Sigmoid colon (tissue), 4 donors: ENCODE measurements around the gene CFDP1.

Experiments used
- EP300 ChIP-seq, 4 donors: sonication (generic); formaldehyde crosslinking; IDR thresholded peaks; one replicate each; pipeline ENCODE4 v1.6.1; 2017; ENCODE audit warnings: antibody characterized with exemption in 4 of 4
- POLR2A ChIP-seq, 2 donors: fragments of 450-650 bp; IDR thresholded peaks; one replicate each; pipeline ENCODE4 v1.6.1; 2016; ENCODE audit warnings: antibody characterized with exemption in 2 of 2, mild to moderate bottlenecking in 2 of 2, moderate library complexity in 2 of 2
- POLR2AphosphoS5 ChIP-seq, 4 donors: sonication (generic); formaldehyde crosslinking; IDR thresholded peaks; one replicate each; pipeline ENCODE4 v1.6.1; 2017; ENCODE audit warnings: antibody characterized with exemption in 4 of 4
- TF ChIP-seq, protein P1 (sequence below), 4 experiments: fragments of 450-650 bp in 3 of 4; fragments of 200-600 bp in 1 of 4; IDR thresholded peaks; one replicate each; pipeline ENCODE4 v1.5.1; 2016 to 2019; ENCODE audit warnings: antibody characterized with exemption in 4 of 4, mild to moderate bottlenecking in 3 of 4, moderate library complexity in 2 of 4

DNA sequence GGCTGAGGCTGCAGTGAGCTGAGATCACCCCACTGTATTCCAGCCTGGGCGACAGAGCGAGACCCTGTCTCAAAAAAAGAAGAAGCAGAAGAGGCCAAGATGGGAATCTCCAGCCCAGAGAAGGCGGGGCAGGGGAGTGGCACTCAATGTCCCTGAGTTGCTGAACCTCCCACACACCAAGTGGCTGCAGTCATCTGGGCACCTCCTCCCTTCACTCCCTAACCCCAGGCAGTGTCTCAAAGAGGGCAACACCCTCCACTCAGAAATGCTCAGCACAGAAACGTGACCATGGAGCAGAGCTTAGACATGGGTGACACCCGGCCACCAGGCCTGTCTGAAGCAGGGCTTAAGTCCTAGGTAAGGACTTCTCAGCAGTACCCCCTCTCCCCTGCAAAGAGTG lies 145.6 kb downstream of the CFDP1 start:
- TF ChIP-seq POLR2AphosphoS5 (IDR thresholded peaks at IDR 0.05) (no peak), EP300 (IDR thresholded peaks at IDR 0.05) (no peak), POLR2A (IDR thresholded peaks at IDR 0.05) (no peak)
- TF ChIP-seq, protein P1, sequence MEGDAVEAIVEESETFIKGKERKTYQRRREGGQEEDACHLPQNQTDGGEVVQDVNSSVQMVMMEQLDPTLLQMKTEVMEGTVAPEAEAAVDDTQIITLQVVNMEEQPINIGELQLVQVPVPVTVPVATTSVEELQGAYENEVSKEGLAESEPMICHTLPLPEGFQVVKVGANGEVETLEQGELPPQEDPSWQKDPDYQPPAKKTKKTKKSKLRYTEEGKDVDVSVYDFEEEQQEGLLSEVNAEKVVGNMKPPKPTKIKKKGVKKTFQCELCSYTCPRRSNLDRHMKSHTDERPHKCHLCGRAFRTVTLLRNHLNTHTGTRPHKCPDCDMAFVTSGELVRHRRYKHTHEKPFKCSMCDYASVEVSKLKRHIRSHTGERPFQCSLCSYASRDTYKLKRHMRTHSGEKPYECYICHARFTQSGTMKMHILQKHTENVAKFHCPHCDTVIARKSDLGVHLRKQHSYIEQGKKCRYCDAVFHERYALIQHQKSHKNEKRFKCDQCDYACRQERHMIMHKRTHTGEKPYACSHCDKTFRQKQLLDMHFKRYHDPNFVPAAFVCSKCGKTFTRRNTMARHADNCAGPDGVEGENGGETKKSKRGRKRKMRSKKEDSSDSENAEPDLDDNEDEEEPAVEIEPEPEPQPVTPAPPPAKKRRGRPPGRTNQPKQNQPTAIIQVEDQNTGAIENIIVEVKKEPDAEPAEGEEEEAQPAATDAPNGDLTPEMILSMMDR (IDR thresholded peaks at IDR 0.05) = no peak
